Measurements from ENCODE around the gene ATP2C2.

DNA sequence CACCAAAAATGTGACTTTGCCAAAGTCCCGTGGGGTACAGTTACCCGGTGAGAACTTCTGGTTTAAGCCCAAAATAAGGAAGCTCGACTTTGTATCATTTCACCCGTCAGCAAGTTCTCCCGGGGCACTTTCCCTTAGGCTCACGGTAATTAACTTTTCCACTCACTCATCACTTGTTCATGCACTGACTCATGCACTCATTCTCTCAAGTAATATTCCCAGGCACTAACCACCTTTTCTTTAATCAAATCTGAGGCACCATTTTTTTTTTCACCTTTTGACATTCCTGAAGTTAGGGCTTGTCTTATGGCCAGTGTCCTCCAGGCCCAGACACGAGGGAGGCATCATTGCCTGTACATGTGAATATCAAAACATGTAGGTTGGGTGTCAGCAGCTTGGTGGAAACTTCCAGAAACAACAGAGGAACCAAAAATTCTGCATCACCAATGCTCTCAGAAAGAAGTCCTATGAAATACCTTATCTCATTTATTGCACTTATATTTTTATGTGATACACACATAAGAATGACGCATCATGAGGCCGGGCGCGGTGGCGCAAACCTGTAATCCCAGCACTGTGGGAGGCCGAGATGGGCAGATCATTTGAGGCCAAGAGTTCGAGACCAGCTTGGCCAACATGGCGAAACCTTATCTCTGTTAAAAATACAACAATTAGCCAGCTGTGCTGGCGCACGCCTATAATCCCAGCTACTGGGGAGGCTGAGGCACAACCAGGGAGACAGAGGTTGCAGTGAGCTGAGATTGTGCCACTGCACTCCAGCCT is 36.1 kb upstream of the ATP2C2 start:
- TF ChIP-seq EZH2 (IDR thresholded peaks at IDR 0.05; ENCODE audit: borderline replicate concordance, insufficient read depth, low read depth, low read length, poor library complexity, severe bottlenecking): no peak
- TF ChIP-seq, protein P1, sequence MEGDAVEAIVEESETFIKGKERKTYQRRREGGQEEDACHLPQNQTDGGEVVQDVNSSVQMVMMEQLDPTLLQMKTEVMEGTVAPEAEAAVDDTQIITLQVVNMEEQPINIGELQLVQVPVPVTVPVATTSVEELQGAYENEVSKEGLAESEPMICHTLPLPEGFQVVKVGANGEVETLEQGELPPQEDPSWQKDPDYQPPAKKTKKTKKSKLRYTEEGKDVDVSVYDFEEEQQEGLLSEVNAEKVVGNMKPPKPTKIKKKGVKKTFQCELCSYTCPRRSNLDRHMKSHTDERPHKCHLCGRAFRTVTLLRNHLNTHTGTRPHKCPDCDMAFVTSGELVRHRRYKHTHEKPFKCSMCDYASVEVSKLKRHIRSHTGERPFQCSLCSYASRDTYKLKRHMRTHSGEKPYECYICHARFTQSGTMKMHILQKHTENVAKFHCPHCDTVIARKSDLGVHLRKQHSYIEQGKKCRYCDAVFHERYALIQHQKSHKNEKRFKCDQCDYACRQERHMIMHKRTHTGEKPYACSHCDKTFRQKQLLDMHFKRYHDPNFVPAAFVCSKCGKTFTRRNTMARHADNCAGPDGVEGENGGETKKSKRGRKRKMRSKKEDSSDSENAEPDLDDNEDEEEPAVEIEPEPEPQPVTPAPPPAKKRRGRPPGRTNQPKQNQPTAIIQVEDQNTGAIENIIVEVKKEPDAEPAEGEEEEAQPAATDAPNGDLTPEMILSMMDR (IDR thresholded peaks at IDR 0.05): no peak

Data from B cell (primary cell).